OCI-M1 (cell line): ENCODE data around the gene CTBP2.
"Not testable (repeated sequence)": the region's sequence is repeated elsewhere in the genome, so short reads cannot be mapped to it uniquely, and the experiment has no call there.

Experiments
- DNase-seq: peaks from one replicate; lab custom pipeline; 2025; lab: John Stamatoyannopoulos, UW

Gene CTBP2

GRCh38 chr10:125064681-125065492, 95.5 kb downstream of the CTBP2 start:
- DNase-seq, result peak; percentile 84

- no peak for DNase-seq
Measured at GRCh38 chr10:125063256-125063925, 97.0 kb downstream of the CTBP2 start.

GRCh38 chr10:125062914-125063230, 97.5 kb downstream of the CTBP2 start:
- no peak for DNase-seq

GRCh38 chr10:125062227-125062913, 98.0 kb downstream of the CTBP2 start:
- no peak for DNase-seq

- DNase-seq, result no peak
Measured at GRCh38 chr10:125061557-125062226, 98.7 kb downstream of the CTBP2 start.

- DNase-seq, result peak; percentile 35
Measured at GRCh38 chr10:125060826-125061556, 99.4 kb downstream of the CTBP2 start.

GRCh38 chr10:125060482-125060825, 99.9 kb downstream of the CTBP2 start:
- no peak for DNase-seq

- no peak for DNase-seq
Measured at GRCh38 chr10:125060026-125060425, 100.3 kb downstream of the CTBP2 start.

- not testable (repeated sequence) for DNase-seq
Measured at GRCh38 chr10:125059348-125059747, 101.0 kb downstream of the CTBP2 start.

- peak; percentile 44 for DNase-seq
Measured at GRCh38 chr10:125057158-125058001, 103.0 kb downstream of the CTBP2 start.

GRCh38 chr10:125056161-125057132, 103.9 kb downstream of the CTBP2 start:
- no peak for DNase-seq

- no peak for DNase-seq
Measured at GRCh38 chr10:125055446-125055845, 104.9 kb downstream of the CTBP2 start.

GRCh38 chr10:125054669-125055268, 105.6 kb downstream of the CTBP2 start:
- DNase-seq, result no peak

- no peak for DNase-seq
Measured at GRCh38 chr10:125054216-125054615, 106.1 kb downstream of the CTBP2 start.

GRCh38 chr10:125052146-125052545, 108.2 kb downstream of the CTBP2 start:
- no peak for DNase-seq

GRCh38 chr10:125050383-125050782, 110.0 kb downstream of the CTBP2 start:
- no peak for DNase-seq

- peak; percentile 86 for DNase-seq
Measured at GRCh38 chr10:125049216-125049881, 111.0 kb downstream of the CTBP2 start.

- peak; percentile 95 for DNase-seq
Measured at GRCh38 chr10:125048094-125048864, 112.1 kb downstream of the CTBP2 start.
